GM18868 (cell line): ENCODE data around the gene MSI1.
"Not testable (repeated sequence)": the region's sequence is repeated elsewhere in the genome, so short reads cannot be mapped to it uniquely, and the experiment has no call there.

ENCODE experiments used
- ATAC-seq: cut with Tn5 transposase; IDR thresholded peaks from one replicate; pipeline ENCODE4 v1.9.1; 2021; ENCODE audit warnings: mild to moderate bottlenecking, moderate library complexity; ENCODE audit not compliant: unreplicated experiment

The MSI1 gene

GRCh38 chr12:120357104-120357503 is 11.9 kb downstream of the MSI1 start:
- no peak for ATAC-seq

GRCh38 chr12:120356567-120357030 is 12.4 kb downstream of the MSI1 start:
- ATAC-seq, result no peak

DNA sequence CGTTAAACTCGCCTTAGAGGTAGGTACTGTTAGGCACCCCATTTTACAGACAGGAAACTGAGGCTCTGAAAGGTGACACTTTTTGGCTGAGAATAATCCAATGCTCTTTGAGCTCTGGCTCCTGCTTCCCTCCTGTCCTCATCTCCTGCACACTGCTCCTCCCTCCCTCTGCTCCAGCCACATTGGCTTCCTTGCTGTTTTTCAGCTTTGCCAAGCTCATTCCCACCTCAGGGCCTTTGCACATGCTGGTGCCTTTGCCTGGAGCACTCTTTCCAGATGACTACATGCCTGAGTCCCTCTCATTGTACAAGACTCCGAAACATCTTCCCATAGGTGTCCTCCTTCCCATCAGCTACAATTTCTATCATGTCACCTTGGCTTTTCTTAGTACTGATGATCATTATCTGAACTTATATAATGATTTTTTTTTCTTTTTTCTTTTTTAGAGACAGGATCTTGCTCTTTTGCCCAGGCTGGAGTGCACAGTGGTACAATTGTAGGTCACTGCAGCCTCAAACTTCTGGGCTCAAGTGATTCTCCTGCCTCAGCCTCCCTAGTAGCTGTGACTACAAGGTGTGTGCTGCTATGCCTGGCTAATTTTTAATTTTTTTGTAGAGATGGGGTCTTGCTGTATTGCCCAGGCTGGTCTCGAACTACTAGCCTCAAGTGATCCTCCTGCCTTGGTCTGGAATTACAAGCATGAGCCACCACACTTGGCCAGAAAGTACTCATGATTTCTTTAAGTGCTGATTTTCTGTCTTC is 15.2 kb downstream of the MSI1 start:
- no peak for ATAC-seq

GRCh38 chr12:120353136-120353535 is 15.8 kb downstream of the MSI1 start:
- no peak for ATAC-seq

GRCh38 chr12:120352117-120352516 is 16.8 kb downstream of the MSI1 start:
- ATAC-seq, result no peak

- ATAC-seq, result no peak
Measured at GRCh38 chr12:120350576-120351350, 18.2 kb downstream of the MSI1 start.

- no peak for ATAC-seq
Measured at GRCh38 chr12:120347766-120348165, 21.2 kb downstream of the MSI1 start.

DNA sequence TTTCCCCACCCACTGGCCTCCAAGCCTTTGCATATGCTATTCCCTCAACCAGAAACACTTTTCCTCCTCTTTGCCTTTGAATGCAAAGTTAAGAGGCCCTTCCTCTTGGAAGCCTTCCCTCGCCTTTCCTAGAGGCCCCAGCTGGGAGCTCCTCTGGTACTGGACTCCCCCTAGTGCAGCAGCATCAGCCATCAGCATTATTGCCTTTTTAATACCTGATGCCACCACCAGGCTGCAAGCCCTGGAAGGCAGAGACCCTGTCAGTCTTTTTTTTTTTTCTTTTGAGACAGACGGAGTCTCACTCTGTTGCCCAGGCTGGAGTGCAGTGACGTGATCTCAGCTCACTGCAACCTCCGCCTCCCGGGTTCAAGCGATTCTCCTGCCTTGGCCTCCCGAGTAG is 22.3 kb downstream of the MSI1 start:
- no peak for ATAC-seq

DNA sequence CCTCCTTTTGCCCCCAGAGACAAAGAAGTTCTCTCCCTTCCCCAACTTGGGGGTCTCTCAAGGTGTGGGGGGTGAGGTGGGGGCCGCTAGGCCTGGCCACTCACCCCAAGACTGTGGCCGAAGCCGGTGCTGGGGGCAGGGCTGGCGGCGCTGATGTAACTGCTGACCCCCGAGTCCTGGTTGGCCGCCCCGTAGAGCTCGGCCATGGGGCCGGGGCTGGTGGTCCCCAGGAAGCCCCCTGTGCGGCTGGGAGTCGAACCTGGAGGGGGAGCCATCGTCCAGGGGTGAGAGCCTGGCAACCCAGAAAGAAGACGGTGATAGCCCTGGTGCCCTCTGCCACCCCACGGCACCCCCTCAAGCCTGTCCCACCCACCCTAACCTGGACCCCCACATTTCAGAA is 22.9 kb downstream of the MSI1 start:
- ATAC-seq, result no peak

DNA sequence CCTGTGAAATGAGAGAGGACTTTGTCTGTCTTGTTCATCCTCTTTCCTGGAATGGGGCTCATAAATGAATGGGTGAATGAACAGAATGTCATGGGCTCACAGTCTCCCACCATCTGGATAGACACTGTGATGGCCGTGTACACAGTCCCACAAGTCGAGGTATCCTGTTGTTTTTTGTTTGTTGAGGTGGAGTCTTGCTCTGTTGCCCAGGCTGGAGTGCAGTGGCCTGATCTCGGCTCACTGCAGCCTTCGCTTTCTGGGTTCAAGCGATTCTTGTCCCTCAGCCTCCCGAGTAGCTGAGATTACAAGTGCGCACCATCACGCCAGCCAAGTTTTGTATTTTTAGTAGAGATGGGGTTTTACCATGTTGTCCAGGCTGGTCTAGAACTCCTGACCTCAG is 25.3 kb downstream of the MSI1 start:
- ATAC-seq, result no peak

DNA sequence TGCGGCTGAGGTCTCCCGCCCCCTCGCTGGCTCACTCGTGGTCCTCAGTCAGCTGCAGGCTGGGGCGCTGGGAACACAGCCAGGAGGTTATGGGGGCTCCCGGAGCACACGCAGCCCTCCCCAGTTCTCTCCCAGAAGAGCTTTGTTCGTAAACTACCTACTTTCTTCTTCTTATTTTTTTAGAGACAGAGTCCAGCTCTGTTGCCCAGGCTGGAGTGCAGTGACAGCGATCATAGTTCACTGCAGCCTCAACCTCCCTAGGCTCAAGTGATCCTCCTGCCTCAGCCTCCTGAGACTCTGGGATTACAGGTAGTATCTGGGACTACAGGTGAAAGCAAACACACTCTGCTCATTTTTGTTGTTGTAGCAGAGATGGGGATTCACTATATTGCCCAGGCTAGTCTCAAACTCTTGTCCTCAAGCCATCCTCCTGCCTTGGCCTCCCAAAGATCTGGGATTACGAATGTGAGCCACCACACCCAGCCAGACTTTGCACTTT is 25.9 kb downstream of the MSI1 start:
- no peak for ATAC-seq

GRCh38 chr12:120342175-120343038 is 26.6 kb downstream of the MSI1 start:
- ATAC-seq, result no peak

DNA sequence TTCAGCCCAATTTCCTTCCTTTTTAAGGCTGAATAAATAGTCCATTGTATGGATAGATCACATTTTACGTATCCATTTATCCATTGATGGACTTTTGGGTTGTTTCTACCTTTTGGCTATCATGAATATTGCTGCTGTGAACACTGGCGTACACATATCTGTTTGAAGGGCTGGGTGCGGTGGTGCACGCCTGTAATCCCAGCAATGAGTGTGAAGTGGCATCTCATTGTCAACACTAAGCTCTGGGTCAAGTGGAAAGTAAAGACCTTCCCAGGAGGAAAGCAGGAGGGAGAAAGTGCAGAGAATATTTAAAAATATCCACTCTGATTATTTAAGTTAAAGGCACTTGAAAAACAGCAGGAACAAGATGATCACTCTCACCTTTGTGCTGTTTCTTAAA is 29.7 kb downstream of the MSI1 start:
- no peak for ATAC-seq

- ATAC-seq, result no peak
Measured at GRCh38 chr12:120337730-120338129, 31.2 kb downstream of the MSI1 start.

GRCh38 chr12:120336392-120336791 is 32.6 kb downstream of the MSI1 start:
- ATAC-seq, result not testable (repeated sequence)

DNA sequence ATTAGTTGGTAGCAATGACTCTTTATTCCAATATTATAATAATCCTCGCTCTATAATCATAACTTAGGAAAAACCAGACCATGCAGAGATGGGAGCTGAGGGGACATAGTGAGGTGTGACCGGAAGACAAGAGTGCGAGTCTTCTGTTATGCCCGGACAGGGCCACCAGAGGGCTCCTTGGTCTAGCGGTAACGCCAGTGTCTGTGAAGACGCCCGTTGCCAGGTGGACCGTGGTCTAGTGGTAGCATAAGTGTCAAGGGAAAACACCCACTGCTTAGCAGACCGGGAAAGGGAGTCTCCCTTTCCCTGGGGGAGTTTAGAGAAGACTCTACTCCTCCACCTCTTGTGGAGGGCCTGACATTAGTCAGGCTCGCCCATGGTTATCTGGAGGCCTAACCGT is 33.5 kb downstream of the MSI1 start:
- ATAC-seq, result not testable (repeated sequence)

GRCh38 chr12:120332523-120332922 is 36.4 kb downstream of the MSI1 start:
- ATAC-seq, result no peak

DNA sequence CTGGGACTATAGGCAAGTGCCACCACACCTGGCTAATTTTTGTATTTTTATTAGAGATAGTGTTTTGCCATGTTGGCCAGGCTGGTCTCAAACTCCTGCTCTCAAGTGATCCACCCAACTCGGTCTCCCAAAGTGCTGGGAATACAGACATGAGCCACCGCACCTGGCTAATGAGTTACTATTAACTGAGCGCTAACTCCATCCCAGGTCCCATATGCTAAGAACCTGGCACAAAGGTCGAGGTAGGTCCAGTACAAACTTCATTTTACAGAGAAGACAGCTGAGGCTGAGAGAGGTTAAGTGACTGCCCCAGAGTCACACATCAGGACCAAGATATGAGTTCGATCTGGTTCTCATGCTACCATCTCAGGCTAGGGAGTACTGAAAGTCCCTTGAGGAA is 36.9 kb downstream of the MSI1 start:
- ATAC-seq, result no peak

DNA sequence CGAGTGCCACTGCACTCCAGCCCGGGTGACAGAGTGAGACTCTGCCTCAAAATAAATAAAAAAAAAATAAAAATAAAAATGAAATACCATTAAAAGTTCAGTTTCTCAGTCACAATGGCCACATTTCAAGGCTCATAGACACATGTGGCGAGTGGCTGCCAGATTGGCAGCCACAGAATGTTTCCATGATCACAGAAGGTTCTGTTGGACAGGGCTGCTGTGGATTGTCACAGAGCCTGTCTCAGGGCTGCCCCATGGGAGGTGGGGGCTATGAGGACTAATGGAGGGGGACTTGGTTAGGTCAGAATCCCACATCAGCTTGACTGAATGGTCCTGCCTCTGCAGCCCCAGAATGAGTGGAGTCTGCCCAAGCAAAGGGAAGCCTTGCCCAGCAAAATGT is 37.6 kb downstream of the MSI1 start:
- no peak for ATAC-seq

- no peak for ATAC-seq
Measured at GRCh38 chr12:120328228-120328627, 40.7 kb downstream of the MSI1 start.

DNA sequence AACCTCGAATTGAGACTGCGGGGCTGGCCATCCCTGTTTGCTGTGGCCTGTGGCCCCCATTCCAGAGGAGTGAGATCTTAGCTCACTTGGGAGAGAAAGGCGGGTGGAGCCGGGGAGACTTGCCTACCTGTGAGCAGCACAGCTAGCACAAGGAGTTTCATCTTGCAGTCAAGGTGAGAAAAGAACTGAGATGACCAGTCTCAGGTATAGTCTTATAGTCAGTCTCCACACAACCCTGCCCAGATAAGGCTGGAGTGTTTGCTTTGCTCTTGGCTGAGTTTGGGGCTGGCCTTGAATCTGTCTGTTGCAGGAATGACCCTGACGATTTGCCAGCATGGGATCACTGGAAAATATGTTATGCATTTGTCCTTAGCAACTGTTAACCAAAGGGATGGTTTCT is 41.4 kb downstream of the MSI1 start, which contains the start of gene PLA2G1B:
Gene PLA2G1B, minus strand, starts transcription at position 187 of the 400 bp plus-strand sequence. Its CDS starts 26 bp downstream, at position 161.
- ATAC-seq, result no peak
